GM19397 (cell line): ENCODE measurements around the gene PRRX1.

Source experiments
- ATAC-seq: cut with Tn5 transposase; IDR thresholded peaks from one replicate; pipeline ENCODE4 v1.9.1; 2021; ENCODE audit warnings: mild to moderate bottlenecking, moderate library complexity; ENCODE audit not compliant: unreplicated experiment

PRRX1 gene

DNA sequence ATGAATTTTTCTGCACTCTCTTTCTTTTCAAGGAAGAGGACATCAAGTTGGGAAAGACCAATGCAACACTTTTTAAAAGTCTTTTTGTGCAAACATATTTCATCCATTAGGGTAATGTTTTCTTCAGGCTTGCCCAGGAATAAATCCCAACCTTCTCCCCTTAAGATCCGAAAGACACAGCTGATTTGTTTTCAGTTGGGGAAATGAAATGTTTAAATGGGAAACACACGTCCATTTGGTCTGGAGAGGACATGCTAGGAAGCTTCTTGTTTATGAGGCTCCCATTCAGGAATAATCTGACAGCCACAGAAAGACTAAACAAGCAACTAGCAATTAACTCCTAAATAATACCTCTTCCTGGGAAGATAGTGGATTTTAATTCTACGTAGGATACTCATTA is 91.9 kb downstream of the PRRX1 start:
- no peak for ATAC-seq

DNA sequence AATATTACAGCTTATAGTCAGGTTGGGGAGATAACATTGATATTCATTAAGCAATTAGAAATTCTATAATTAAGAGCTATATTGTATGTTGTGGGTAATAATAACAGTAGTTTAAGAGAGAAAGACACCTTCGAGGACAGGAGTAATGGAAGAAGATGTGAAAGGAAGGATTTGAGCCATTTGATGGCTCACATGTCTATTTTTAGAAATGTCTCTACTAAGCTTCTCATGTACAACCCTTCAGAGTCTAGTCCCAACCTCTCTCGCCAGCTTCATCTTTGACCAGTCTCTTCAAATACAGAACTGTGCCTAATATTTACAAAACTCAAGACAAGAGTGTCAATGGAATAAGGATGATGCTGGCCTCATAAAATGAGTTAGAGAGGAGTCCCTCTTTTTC is 95.1 kb downstream of the PRRX1 start:
- ATAC-seq, result no peak

DNA sequence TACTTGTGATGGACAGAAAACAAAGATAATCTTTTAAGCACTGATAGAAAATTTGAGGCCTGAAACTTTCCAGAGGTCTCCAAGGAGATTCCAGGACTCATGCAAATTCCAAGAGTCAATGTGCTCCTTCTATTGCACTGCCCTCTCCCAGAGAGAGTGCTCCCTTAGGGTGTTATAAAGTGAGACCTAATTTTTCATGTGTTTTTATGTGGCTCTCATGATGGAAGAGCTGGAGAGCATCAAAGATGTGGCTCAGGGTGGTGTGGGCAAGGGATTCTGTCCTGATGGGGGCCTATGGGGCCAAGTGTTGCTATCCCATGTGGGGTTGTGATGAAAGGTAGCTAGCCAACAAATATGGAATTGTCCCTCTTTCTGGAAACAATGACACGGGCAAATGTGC is 101.3 kb downstream of the PRRX1 start:
- no peak for ATAC-seq

DNA sequence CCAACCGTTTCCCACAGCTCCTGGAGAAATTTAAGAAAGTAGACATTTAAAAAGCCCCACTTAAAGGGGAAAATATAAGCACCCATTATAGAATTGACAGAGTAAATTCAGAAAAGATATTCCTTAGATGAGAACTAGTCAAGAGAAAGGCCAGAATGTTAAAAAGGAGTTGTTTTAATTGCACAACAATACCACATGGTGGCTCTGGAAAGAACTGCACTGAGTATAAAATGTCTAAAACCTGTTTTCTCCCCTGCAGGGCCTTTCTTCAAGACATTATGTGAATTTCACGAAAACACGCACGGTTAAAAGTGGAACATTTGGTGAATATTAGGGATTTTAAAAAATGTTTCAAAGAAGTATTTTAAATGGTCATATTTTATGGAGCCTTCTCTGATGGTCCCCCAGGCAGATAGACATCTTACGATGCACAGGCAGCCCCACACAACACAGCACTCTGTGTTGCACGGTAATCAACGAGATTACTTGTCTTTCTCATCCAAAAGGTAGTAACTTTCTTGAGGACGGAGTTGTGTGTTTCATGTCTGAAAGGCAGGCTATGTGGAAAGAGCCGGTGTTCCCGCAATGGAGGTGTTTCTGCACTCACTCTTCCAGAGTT is 101.9 kb downstream of the PRRX1 start:
- no peak for ATAC-seq

DNA sequence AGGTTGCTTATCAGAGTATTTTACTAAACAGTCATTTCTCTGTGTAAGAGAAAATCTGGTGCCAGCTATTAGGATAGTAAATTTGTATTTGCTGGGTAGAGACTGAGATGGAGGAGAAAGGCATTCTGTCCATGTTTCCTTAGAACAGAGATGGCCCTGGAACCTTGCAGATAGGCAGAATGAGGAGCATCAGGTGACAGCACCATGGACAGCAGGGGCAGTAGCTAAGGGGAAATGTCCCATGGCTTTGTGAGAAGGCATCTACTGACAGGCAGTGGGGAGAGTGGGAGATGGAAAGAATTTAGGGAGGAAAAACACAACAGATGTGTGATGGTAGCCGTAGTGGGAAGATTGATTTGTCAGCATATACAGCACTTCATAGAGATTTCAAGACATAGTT is 105.0 kb downstream of the PRRX1 start:
- no peak for ATAC-seq

DNA sequence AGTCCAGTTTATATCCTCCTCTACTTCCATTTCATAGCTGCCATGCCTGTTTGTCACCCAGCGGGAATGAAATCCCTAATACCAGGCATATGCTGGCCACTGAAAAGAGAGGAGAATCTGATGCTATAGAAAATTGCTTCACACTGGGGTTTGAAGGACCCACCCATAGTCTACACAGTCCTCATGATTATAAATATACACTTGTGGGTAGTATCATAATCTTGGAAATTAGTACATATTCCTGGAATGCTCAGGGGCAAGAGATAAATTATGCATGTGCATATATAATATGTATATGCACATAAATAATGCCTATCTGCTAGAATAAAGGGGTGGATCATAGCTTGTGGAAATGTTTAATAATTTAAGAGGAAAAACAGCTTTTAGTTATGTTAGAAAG is 105.8 kb downstream of the PRRX1 start:
- ATAC-seq, result no peak

DNA sequence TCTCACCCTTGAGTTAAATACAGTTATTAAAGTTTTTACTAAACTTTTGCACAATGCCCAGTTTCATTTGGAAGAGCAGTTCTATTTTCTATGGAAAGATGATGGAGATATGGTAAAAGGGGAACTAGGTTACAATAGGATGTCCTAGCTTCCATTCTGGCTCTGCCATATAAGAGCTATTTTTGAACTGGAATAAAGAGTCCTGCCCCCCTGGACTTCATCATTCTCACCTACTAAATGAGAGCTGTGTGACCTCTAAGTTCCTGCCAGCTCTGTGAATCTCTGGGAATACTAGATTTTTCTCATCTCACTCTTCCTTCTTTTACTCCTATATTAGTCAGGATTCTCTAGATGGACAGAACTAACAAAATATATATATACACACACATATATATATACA is 106.3 kb downstream of the PRRX1 start:
- no peak for ATAC-seq

DNA sequence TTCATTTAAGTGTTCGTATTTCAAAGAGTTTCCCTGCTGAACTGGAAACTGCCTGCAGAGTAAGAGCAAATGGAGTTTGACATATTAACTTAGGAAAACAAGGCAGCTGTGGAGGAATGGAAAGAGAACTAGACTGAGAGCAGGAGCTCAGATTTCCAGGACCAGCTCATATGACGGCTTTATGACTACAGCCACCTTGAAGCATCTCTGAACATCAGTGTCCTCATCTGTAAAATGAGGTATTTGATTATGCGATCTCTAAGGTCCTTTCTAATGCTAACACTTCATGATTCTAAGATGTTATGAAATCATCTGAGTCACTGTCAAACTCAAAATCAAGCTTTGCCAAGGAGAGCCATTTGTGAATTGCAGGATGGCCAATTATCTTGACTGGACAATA is 112.3 kb downstream of the PRRX1 start:
- no peak for ATAC-seq

DNA sequence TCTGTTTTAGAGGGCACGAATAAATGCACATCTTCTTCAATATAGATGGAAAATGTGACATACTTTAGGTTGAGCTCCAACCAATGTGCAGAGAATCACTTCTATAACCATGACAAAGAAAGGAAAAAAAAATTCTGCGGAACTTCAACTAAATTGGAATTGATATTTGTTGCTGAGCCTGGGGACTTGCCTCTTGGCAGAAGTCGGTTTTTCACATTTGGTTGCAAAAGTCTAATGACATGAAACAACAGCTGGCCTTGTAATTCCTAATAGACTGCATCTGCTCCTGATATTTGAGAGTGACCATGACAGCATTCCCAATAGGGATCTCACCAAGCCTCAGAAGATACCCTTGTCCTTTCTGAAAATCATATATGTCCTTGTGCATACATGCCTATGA is 112.8 kb downstream of the PRRX1 start:
- no peak for ATAC-seq
